ENCODE results near the gene SHROOM4.

The SHROOM4 gene, protein sequence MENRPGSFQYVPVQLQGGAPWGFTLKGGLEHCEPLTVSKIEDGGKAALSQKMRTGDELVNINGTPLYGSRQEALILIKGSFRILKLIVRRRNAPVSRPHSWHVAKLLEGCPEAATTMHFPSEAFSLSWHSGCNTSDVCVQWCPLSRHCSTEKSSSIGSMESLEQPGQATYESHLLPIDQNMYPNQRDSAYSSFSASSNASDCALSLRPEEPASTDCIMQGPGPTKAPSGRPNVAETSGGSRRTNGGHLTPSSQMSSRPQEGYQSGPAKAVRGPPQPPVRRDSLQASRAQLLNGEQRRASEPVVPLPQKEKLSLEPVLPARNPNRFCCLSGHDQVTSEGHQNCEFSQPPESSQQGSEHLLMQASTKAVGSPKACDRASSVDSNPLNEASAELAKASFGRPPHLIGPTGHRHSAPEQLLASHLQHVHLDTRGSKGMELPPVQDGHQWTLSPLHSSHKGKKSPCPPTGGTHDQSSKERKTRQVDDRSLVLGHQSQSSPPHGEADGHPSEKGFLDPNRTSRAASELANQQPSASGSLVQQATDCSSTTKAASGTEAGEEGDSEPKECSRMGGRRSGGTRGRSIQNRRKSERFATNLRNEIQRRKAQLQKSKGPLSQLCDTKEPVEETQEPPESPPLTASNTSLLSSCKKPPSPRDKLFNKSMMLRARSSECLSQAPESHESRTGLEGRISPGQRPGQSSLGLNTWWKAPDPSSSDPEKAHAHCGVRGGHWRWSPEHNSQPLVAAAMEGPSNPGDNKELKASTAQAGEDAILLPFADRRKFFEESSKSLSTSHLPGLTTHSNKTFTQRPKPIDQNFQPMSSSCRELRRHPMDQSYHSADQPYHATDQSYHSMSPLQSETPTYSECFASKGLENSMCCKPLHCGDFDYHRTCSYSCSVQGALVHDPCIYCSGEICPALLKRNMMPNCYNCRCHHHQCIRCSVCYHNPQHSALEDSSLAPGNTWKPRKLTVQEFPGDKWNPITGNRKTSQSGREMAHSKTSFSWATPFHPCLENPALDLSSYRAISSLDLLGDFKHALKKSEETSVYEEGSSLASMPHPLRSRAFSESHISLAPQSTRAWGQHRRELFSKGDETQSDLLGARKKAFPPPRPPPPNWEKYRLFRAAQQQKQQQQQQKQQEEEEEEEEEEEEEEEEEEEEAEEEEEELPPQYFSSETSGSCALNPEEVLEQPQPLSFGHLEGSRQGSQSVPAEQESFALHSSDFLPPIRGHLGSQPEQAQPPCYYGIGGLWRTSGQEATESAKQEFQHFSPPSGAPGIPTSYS (N-terminal part only)

DNA sequence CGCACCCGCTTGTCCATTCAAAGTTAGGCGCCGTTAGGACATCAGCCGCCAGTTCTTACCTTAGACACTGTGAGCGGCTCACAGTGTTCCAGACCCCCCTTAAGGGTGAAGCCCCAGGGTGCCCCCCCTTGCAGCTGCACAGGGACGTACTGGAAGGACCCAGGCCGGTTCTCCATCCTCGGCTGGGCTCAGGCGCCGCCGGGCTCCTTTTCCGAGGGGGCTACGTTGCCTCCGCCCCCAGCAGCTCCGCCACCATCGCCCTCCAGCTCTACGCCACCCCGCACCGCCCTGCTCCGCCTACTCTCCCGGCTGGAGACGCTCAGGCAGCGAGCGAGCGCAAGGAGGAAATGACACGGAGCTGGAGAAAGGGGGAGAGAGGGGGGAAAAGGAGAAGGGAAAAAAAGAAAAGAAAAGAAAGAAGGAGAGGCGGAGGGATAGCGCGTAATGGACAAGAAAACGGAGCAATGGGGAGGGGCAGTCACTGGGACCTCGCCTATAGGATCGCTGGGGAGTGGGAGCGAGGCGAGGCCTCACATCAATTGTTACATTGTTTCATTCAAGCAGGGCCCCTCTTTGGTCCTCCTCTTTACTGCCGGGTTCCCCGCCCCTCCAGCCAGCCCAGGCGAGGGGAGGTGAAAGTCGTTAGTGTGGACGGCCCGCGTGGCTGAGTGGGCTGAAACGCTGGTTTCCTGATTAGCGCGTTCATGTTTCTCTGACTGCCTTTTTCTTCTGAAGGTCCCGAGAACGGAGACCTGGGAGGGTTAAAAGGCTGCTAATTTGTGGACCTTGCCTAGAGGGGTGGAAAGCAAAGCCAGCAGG is at the start of gene SHROOM4:
Gene SHROOM4 (minus strand): TSS at position 352 of the 819 bp plus-strand sequence. CDS start 176 bp downstream, at position 176.
- peak; percentile 77 for DNase-seq (ENCODE audit: low spot score)

DNA sequence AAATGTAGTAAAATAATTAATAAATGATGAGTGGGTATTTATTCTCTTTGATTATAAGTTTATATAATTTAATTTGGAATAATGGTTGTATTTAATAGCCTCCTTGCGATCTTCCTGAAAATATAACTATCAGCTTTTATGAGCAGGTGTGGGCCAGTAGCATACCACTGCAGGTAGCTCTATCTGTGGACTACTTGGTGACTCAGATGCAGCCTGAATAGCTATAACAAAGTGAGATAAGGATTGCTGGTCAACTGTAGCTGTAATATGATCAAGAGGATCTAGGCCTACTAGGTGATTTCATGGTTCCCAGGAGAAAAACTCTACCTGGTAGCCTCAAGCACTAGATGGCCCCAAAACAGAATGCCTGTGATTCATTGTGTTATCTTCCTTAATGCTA is 49.5 kb upstream of the SHROOM4 start:
- DNase-seq (ENCODE audit: low spot score): no peak

DNA sequence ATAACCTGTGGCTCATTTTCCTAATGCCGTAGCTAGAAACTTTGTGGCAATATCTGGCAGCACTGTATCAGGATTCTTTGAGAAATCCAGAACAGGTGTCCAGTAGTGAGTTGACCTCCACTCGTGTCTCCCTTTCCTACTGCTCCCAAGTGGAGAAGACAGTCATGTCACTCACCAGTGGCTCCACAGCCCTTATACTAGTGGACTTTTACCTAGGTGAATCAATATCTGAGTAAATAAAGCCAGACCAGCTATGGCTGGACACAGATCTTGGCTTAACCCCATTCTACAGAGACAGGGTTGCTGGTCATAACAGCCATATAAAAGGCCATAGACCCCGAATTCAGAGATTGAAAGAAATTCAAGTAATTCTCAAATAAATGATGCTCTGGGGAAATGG is 46.5 kb upstream of the SHROOM4 start:
- DNase-seq (ENCODE audit: low spot score): no peak

DNA sequence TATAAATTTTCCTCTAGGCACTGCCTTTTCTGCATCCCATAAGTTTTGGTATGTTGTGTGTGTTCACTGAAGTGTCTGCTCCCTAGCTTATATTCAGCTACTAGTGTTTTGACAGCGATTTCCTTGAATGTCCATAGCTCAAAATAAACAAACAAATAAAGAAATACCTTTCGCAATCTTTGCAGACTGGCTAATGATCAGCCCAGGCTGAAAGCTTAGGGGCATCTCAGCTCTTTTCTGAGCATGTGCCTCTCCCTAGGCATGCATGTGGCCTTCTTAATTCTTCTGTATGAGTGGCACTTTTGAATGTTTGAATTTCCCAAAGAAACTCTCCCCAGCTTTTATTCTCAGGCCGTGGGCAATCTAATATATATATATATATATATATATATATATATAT is 44.6 kb upstream of the SHROOM4 start:
- DNase-seq (ENCODE audit: low spot score): no peak

DNA sequence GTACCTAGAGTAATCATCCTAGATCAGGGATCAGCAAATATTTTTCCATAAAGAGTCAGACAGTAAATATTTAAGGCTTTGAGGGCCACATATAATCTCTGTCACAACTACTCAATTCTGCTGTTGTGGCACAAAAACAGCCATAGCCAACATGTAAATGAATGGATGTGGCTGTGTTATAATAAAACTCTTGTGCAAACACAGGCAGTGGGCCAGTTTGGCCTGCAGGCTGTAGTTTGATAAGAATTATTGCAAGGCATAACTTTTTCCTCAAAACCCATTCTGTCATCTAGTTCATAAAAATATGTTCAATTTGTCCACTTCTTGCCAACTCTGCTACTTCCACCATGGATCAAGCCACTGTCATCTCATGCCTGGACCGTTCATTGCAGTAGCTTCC is 39.4 kb upstream of the SHROOM4 start:
- peak; percentile 2 for DNase-seq (ENCODE audit: low spot score)

DNA sequence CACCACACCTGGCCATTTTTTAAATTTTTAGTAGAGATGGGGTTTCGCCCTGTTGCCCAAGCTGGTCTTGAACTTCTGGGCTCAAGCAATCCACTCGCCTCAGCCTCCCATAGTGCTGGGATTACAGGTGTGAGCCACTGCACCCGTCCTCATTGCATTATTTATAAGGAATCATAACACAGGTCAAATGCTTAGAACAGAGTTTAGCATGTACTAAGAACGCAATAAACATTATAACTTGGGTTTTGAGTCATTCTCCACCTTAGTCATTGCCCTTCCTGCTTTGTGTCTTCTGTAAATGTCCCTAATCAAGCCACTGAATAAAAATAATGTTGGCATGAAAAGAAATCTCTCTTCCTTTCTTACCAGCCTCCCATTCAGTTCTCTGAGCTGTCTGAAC is 38.5 kb upstream of the SHROOM4 start:
- no peak for DNase-seq (ENCODE audit: low spot score)

DNA sequence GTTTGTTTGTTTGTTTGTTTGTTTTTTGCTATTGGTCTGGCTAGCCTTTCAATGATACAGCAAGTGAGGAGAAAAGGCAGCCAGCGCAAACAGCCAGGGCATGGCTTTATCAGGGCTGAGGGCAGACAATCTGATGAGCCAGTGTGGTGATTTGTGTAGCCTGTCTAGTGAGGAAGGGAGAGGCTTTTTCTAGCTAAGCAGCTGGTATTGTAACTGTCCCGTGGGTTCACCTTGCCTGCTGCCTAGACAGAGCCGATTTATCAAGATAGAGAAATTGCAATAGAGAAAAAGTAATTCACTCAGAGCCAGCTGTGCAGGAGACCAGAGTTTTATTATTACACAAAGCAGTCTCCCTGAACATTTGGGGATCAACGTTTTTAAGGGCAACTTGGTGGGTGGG is 28.2 kb upstream of the SHROOM4 start:
- DNase-seq (ENCODE audit: low spot score): no peak

DNA sequence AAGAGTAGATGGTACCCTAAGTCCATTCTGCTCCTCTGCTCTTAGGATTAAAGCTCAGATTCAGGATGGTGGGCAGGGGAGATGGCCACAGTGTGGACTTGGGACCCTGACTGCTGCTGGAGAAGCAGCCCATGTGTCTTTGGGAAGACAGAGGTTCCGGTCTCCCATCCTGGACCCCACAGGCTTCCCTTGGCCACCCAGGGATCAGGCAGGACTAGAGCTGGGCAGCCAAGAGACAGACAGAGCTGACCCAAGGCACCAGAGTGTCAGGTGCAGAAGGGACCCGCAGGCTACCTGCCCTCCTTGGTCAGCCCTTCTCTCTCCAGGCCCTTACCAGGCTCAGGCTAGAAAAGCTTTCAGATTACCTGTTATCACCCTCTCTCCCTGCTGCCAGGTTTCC is 25.7 kb upstream of the SHROOM4 start:
- DNase-seq (ENCODE audit: low spot score): no peak

DNA sequence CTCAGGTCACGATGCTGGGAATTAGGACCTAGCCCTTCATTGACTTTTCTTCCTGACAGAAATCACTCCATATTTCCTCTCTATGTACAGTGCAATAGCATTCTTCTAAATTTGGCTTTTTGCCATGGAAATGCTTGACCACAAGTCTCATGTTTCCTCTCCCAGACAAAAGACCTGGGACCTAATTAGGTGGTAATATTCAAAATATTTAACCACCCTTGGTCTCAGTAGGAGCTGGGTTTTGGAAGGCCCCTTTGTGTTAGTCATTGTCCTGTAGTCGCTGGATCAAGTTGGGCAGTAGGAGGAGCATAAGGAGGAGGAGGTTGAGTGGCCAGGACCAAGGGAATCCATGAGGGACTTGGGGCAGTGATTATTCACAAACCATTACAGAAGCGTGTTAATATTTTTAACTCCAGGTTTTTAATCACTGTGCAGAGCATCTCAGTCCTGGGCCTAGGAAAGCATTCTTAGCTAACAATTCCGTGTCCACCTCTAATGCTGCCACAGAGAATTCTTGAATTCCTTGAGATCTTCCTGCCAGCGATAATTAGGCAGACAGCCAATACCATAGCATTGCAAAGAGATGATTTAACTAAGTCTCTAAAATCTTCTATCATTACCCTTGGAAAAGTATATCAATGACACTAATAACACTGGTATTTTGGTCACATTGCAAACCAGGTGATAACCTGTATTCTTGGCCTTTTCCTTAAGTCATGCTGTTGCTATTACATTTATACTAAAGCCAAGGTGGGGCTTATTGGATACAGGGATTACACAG is 25.0 kb upstream of the SHROOM4 start:
- DNase-seq (ENCODE audit: low spot score): no peak

DNA sequence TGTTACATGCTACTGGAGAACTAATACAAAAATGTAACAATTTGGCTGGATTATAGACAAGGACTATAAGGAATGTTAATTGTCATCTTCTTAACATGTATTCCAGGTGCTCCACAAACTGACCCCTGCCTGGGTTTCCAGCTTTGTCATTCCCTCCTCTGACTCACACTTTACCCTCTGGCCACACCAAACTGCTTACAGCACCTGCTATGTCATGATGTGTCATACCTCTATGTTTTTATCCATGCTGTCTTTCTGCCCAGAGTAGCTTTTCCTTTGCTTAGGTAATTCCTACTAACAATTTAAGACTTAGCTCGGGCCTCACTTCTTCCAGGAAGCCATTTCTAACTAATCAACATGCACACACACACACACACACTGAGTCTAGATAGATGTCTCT is 14.0 kb upstream of the SHROOM4 start:
- DNase-seq (ENCODE audit: low spot score): no peak

DNA sequence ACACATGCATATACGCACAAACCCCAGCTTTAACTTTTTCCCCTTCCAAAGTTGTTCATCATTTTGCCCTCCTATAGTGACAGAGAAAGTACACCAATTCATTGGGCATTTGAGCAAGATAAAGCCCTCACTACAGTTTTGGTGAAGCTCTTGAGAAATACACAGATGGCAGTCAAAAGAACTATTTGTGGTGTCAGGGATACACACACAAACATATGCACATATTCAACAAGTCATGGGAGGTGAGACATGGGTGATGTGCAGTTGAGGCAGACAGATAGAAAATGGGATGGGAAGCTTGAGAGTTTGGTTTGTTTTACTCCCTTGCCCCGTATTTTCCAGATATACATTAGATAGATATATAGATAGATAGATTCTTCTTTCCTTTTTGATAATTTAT is 11.8 kb upstream of the SHROOM4 start:
- no peak for DNase-seq (ENCODE audit: low spot score)

DNA sequence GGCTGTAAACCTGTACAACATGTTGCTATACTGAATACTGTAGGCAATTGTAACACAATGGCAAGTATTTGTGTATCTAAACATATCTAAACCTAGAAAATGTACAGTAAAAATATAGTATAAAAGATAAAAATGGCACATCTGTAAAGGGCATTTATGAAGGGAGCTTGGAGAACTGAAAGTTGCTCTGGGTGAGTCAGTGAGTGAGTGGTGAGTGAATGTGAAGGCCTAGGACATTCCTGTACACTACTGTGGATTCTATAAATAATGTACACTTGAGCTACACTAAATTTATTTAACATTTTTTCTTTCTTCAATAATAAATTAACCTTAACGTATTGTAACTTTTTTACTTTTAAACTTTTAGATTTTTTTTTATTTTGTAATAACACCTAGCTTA is 5.0 kb upstream of the SHROOM4 start:
- DNase-seq (ENCODE audit: low spot score): no peak

DNA sequence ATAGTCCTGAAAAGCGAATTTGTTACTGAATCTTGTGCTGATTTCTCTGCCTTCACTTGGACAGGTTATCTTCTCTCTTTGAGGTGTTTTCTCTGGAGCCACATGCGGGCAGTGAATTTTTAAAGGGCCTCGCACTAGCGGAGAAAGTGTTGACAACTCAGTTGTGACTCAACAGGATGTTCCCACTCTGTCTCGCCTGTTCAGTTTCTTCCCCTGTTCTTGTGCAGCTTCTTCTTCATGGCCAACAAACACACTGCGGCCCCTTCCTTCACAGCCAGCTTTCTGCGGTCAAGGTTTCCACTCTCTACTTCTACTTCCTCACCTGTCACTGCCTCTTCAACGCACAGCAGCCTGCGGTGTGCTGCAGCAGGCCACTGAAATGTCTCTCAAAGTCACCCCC is 1.1 kb upstream of the SHROOM4 start:
- peak; percentile 8 for DNase-seq (ENCODE audit: low spot score)

DNA sequence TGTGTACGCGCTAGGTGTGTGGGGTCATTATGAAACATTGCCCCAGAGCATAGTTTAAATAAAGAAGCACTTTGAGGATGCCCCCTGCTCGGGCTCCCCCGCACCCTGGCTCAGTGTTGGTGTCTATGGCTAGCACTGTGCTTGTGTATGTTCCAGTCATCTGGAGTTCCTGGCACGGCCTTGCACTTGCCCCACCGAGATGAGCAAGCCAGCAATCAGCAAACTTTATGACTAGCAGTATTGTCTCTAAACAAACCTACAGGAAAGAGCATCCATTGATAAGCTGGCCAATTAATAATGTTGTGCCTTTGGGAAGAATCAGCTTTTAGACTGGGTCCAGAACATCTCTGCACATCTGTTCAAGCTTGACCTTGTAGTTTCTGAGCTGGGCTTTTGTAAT is 707 bp upstream of the SHROOM4 start:
- DNase-seq (ENCODE audit: low spot score): peak; percentile 86

DNA sequence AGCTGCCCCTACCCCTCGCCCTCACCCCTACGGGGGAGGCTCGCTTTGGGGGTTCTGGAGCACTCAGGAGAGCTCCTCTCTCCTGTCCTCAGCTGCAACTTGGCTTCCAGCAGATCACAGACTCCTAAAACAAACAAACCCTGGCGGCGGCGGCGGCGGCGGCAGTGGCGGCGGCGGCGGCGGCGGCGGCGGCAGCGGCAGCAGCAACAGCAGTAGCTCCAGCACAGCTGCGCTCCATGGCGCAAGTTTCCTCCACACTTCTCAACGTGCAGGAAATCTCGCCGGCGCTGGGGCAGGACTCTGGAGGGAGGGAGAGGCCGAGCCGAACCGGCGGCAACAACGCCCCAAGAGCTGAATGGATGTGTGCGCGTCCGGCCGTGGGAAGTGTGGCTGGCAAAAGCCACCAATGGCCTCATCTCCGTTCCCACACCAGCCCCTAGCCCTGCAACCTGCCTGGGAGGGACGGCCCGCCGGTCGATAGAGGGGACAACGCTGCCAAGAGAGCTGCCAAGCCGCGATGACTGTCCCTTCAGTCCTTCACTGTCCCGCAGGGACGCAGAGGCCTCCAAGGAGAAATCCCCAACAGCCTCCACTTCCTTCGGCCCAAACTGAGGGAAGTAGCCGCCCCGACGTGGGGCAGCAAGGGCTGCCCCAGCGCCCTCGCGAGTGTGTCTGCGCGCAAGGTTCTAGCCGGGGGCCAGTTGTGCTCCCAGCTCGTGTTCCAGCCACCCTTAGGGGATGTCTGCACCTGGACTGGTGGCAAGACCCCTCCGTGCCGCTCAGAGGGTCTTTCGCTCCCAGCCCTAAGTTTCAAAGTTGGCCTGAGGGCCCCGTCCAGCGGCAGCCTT is 775 bp downstream of the SHROOM4 start:
- DNase-seq (ENCODE audit: low spot score): no peak

DNA sequence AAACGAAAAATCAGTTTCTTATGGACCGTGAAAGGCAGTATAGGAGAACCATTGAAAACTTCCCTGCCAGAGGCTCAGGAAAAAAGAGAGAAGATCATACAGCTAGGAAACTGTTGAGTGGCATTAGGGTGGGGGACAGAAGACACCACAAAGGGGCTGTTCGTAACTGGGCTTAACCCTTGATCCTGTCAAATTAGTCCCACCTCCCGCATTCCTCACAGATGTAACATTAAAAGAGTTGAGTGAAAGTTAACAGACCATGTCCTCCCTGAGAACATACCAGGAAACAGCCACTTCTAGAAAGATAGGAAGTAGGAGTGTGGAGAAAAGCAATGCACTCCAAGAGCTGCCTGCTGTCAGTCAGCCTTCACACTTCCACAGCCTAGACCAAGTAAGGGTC is 8.7 kb downstream of the SHROOM4 start:
- no peak for DNase-seq (ENCODE audit: low spot score)

DNA sequence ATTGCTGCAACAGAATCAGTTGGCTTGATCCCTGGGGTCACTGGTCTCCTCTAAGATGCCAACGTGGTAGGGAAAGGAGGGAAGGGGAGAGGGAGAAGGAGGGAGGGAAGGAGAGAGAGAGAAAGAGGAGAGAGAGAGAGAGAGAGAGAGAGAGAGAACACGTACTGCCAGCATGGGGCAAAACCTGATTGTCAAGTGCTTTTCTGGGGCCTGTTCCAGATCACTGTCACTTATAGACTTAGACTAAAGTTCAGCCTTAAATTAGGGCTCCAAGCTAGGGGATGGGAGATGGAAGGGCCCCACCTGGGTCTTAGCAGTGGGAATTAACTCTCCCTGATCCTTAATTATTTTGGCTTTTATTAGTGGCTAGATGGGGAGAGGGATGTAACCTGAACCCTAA is 12.9 kb downstream of the SHROOM4 start:
- DNase-seq (ENCODE audit: low spot score): no peak

DNA sequence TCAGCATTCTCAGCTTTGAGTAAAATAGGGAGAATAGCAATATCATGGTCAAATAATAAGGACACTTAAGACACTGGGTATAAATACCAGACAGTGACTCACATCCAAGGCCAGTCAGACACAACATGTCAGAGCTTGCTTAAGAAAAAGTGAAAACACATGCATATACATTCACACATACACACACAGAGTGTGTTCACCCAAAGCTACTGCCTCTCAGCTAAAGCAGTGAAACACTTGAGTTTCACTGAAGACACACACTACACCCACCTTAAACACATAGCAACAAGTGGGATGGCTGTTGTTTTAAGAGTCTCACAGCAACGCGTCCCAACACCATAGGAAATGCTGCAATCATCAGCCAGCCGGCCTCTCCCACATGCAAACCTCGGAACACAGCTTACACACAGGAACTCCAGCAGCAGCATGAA is 14.4 kb downstream of the SHROOM4 start:
- DNase-seq (ENCODE audit: low spot score): no peak

DNA sequence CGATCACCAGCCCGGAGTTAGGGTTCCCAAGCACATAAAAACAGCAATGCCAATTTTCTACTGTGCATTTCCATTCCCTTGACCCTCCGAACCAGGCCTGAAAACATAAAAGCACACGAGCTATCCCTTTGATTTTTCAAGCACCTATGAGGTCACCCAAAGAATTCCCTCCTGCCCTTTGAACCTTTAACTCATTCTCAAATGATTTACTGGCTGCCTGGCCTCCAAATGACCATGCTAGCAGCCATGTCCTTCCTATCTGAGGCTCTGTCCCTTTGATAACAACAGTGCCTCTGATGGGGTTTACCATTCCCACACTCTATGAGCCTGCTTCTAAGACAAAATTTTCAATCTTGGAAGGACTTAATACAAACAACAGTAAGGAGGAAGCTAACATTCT is 15.2 kb downstream of the SHROOM4 start:
- DNase-seq (ENCODE audit: low spot score): no peak

DNA sequence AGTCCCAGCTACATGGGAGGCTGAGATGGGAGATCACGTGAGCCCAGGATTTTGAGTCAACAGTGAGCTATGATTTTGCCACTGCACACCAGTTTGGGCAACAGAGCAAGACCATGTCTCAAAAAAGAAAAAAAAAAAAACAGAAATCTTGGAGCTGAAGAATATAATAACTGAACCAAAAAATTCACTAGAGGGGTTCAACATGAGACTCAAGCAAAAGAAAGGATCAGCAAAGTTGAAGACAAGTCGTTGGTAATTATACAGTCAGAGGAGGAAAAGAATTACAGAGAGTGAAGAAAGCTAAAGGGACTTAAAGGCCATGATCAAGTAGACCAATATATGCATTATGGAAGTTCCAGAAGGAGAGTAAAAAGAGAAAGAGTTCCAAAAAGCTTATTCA is 26.9 kb downstream of the SHROOM4 start:
- DNase-seq (ENCODE audit: low spot score): no peak

Measured in Ammon's horn (tissue), 1 donor.